NB4 (cell line): ENCODE data around the gene TMEM125.

ENCODE experiments used
- DNase-seq: peaks from one replicate; pipeline ENCODE4 v3.0.0; 2010; ENCODE audit warnings: low read depth
- H3K4me3 ChIP-seq: one replicate; pipeline ENCODE4 v1.5.1; 2011; ENCODE audit warnings: mild to moderate bottlenecking, low read depth, low read length, moderate library complexity
- MYC ChIP-seq: IDR thresholded peaks from 2 replicates; pipeline ENCODE4 v1.6.1; 2011; ENCODE audit warnings: low read depth, low read length
- POLR2A ChIP-seq: IDR thresholded peaks from 2 replicates; pipeline ENCODE4 v1.6.1; 2011; ENCODE audit warnings: mild to moderate bottlenecking; ENCODE audit not compliant: insufficient read length; ENCODE audit errors: extremely low read depth
- TF ChIP-seq, protein P1 (sequence below): IDR thresholded peaks from one replicate; pipeline ENCODE4 v1.5.1; 2012; ENCODE audit warnings: low read depth, low read length
- TF ChIP-seq, protein P2 (sequence below): IDR thresholded peaks from 2 replicates; pipeline ENCODE4 v1.6.1; 2011; ENCODE audit warnings: low read depth, low read length

TMEM125 gene

DNA sequence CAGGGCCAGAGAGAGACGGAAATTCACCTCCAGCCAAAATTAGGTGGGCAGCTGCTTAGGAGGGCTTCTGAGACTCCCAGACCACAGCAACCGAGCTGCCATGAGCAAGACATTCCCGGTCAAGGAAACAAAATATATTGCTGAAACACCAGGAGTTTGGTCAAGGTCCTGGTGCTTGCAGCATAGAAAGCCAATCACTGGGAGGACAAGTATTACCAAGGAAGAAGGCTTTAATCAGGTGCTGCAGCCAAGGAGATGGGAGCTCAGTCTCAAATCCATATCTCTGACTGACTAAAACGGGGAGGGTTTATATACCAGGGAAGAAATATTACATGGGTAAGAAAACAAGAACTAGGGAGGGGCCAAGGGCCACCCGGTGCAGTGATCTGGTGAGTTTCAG, 18.8 kb upstream of the TMEM125 start:
- TF ChIP-seq, protein P1, sequence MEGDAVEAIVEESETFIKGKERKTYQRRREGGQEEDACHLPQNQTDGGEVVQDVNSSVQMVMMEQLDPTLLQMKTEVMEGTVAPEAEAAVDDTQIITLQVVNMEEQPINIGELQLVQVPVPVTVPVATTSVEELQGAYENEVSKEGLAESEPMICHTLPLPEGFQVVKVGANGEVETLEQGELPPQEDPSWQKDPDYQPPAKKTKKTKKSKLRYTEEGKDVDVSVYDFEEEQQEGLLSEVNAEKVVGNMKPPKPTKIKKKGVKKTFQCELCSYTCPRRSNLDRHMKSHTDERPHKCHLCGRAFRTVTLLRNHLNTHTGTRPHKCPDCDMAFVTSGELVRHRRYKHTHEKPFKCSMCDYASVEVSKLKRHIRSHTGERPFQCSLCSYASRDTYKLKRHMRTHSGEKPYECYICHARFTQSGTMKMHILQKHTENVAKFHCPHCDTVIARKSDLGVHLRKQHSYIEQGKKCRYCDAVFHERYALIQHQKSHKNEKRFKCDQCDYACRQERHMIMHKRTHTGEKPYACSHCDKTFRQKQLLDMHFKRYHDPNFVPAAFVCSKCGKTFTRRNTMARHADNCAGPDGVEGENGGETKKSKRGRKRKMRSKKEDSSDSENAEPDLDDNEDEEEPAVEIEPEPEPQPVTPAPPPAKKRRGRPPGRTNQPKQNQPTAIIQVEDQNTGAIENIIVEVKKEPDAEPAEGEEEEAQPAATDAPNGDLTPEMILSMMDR = no peak
- DNase-seq = no peak
- H3K4me3 ChIP-seq = no peak overlapping the region

DNA sequence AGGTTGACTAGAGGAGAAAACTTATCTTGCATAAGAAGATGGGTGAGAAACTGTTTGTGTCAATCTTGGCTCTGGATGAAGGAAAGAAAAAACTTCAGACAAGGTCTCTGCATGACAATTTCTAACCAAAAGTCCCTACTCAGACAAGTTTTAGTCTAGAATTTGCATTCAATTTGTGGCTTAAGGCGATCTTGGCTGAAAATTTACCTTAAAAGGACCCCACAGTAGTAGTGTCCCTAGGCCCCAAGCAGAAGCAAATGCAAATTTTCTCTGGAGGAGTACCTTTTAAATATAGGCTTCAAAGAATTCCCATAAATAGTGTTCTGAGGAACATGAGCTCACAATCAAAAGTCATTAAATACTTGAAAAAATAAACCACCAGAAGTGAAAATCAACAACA, 17.6 kb upstream of the TMEM125 start:
- TF ChIP-seq, protein P1 = no peak
- TF ChIP-seq, protein P2, sequence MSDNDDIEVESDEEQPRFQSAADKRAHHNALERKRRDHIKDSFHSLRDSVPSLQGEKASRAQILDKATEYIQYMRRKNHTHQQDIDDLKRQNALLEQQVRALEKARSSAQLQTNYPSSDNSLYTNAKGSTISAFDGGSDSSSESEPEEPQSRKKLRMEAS = no peak
- TF ChIP-seq POLR2A (no peak), MYC (no peak)
- no peak overlapping the region for H3K4me3 ChIP-seq
- no peak for DNase-seq

DNA sequence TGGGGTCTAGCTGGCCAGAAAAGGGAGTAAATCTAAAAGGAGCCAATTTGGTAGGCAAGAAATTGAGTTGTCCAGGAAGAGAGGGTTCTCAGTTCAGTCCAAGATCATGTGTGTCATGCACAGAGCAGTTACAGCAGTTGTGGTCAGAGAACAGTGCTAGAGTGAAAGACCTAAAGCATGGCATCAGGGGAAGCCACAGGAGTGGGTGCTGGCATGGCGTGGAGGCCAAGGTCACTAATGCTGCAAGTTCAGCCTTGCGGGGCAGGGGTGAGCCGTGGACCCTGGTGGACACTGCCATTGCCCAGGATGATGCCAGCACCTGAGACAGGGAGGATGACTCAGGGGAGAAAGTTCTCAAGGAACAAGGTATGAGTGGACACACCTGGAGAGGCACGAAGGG, 16.6 kb upstream of the TMEM125 start:
- TF ChIP-seq, protein P2 = no peak
- TF ChIP-seq MYC (no peak), POLR2A (no peak)
- TF ChIP-seq, protein P1 = no peak
- no peak overlapping the region for H3K4me3 ChIP-seq

DNA sequence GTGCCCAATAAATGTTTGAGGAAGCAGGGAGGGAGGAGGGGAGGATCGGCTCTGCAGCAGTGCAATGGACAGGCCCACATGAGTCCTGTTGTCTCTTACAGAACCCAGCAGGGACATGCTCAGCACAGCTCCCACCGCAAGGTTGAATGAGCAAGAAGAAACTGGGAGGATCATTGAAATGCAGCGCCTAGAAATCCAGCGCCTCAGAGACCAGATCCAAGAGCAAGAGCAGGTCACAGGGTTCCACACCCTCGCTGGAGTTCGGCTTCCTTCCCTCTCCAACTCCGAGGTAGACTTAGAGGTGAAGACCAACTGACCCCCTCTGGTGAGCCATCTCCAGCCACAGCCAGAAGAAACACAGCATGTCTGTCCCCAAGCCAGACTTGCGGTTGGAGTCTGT, 15.9 kb upstream of the TMEM125 start:
- no peak overlapping the region for H3K4me3 ChIP-seq
- TF ChIP-seq, protein P1 = no peak
- no peak for TF ChIP-seq MYC
- TF ChIP-seq POLR2A = no peak
- TF ChIP-seq, protein P2 = no peak
- no peak for DNase-seq

More for the DNA sequence above, 16.6 kb upstream of the TMEM125 start:
- DNase-seq = no peak

DNA sequence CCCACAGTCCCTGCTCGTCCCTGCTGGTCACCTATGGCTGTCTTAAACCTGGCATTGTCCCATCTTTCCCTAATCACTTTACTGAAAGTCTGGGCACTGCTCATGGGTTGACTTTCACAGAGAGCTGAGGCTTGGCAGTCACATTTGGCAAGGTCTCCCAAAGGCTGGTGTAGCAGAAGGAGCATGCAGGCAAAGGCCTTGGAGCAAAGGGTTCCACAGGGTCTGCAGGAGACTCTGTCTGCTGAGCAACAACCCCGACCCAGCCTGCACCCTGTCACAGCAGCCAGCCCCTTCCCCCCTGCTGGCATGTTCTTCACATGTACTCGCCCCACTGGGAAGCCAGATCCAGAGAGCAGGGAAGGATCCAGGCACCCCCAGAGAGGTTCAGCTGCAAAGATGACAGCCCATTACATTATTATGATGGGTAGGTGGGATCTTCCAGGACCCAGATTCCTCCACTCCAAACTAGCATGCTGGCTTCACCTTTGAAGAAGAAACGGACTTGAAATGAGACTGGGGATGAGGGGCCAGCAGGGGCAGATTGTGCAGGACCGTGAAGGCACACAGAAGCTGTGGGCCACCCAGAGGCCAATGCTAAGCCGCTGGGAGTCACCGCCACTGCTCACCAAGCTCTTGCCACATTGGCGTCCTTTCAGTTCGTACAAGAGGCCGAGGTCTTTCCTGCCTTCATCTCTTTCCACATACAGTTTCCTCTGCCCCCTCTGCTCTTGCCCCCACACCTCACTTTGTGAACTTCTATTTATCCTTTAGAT, 14.2 kb upstream of the TMEM125 start:
- H3K4me3 ChIP-seq = no peak overlapping the region
- no peak for DNase-seq
- TF ChIP-seq, protein P1 = no peak
- TF ChIP-seq POLR2A (no peak), MYC (no peak)
- TF ChIP-seq, protein P2 = no peak
